SK-N-MC (cell line): ENCODE data around the gene FOXQ1.
"Not testable (repeated sequence)": the region's sequence is repeated elsewhere in the genome, so short reads cannot be mapped to it uniquely, and the experiment has no call there.

ENCODE experiments used
- DNase-seq: peaks from one replicate; pipeline ENCODE4 v3.0.0-alpha.2; 2011; ENCODE audit warnings: low read depth, low spot score
- H3K27ac ChIP-seq: fragments of 200-600 bp; sonication (generic); 2 replicates; pipeline ENCODE4 v1.5.1; 2016; ENCODE audit warnings: mixed run types
- H3K36me3 ChIP-seq: fragments of 200-600 bp; sonication (generic); 2 replicates; pipeline ENCODE4 v1.6.1; 2017; ENCODE audit warnings: antibody characterized with exemption, low read length, mixed read lengths; ENCODE audit not compliant: insufficient read depth
- H3K4me3 ChIP-seq: fragments of 200-600 bp; sonication (generic); 2 replicates; pipeline ENCODE4 v1.5.1; 2016
- H3K9ac ChIP-seq: fragments of 200-600 bp; sonication (generic); 2 replicates; pipeline ENCODE4 v1.8.0; 2017; ENCODE audit warnings: mixed run types, mixed read lengths; ENCODE audit not compliant: insufficient read length
- H3K9me3 ChIP-seq: fragments of 200-600 bp; sonication (generic); 2 replicates; pipeline ENCODE4 v1.6.1; 2017; ENCODE audit warnings: low read depth, mild to moderate bottlenecking, antibody characterized with exemption, low read length, moderate library complexity, mixed read lengths
- EZH2 ChIP-seq: fragments of 200-600 bp; sonication (generic); IDR thresholded peaks from one replicate; pipeline ENCODE4 v1.6.1; 2017; ENCODE audit warnings: antibody characterized with exemption
- FOXP2 ChIP-seq: optimal IDR thresholded peaks from 2 replicates; pipeline ENCODE3; 2011; ENCODE audit warnings: mild to moderate bottlenecking, moderate library complexity; ENCODE audit not compliant: insufficient read depth; ENCODE audit errors: extremely low read length, control extremely low read depth
- POLR2AphosphoS5 ChIP-seq: IDR thresholded peaks from 2 replicates; pipeline ENCODE4 v1.6.1; 2012; ENCODE audit warnings: mild to moderate bottlenecking, low read depth, low read length, borderline replicate concordance

FOXQ1 gene

DNA sequence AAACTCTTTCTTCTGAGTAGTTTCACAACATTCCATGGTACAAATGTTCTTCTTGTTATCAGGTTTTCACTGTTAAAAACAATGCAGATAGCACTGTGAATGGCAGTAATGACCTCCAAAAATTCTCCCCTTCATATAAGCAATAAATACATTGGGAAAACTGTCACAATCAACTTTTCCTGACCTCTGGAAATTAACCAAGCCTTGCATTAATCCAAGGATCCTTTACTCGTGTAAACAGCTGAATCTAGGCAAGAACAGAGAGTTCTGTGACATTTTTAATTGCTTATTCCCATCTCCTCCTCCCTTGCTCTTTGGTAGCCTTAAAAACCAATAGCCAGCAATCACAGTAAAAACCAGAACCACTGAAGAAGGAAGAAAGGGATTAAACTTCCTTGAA is 37.8 kb downstream of the FOXQ1 start:
- Histone ChIP-seq H3K27ac (no peak overlapping the region), H3K36me3 (no peaks in the 10 kb centered on the region), H3K4me3 (no peak overlapping the region), H3K9ac (no peak overlapping the region), H3K9me3 (no peaks in the 10 kb centered on the region)
- TF ChIP-seq FOXP2 = no peak
- no peak for TF ChIP-seq EZH2
- TF ChIP-seq POLR2AphosphoS5 = no peak
- no peak for DNase-seq

DNA sequence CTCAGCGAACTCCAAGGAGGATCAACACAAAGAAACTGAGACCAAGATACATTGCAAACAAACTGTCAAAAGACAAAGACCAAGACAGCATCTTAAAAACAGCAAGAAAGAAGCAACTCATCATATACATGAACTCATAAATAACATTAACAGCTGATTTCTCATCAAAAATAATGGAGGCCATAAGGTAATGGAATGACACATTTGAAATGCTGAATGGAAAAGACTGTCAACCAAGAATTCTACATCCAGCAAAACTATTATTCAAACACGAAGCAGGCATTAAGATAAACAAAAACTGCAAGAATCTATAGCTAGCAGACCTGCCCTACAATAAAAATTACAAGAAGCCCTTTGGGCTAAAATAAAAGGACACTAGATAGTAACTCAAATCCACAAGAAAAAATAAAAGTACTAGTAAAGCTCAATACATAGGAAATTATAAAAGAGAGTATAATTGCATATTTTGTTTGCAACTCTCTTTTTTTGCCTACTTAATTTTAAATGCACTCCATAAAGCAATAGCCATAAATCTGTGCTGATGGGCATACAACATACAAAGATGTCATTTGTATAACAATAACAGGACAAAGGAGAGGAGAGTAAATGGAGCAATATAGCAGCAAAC is 39.6 kb downstream of the FOXQ1 start:
- TF ChIP-seq EZH2 (no peak), POLR2AphosphoS5 (no peak), FOXP2 (no peak)
- H3K4me3 ChIP-seq = no peak overlapping the region
- no peak for DNase-seq
- no peak overlapping the region for H3K9ac ChIP-seq
- no peaks in the 10 kb centered on the region for H3K9me3 ChIP-seq
- no peak overlapping the region for H3K27ac ChIP-seq
- no peaks in the 10 kb centered on the region for H3K36me3 ChIP-seq

DNA sequence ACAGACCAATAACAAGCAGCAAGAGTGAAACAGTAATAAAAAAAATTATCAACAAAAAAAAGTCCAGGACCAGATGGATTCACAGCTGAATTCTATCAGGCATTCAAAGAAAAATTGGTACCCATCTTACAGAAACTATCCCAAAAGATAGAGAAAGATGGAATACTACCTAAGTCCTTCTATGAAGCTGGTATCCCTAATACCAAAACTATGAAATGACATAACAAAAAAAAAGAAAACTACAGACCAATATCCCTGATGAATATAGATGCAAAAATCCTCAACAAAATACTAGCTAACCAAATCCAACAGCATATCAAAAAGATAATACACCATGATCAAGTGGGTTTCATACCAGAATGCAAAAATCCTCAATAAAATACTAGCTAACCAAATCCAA is 43.2 kb downstream of the FOXQ1 start:
- not testable (repeated sequence) for H3K9me3 ChIP-seq, H3K4me3 ChIP-seq, DNase-seq, H3K36me3 ChIP-seq, H3K27ac ChIP-seq, H3K9ac ChIP-seq

DNA sequence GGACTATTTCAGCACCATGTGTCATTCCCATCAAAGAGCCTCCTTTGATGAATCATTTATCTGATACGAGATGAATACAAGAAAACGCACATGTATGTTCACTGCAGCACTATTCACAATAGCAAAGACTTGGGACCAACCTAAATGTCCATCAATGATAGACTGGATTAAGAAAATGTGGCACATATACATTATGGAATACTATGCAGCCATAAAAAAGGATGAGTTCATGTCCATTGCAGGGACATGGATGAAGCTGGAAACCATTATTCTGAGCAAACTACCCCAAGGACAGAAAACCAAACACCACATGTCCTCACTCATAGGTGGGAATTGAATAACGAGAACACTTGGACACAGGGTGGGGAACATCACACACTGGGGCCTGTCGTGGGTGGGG is 49.8 kb downstream of the FOXQ1 start:
- not testable (repeated sequence) for H3K27ac ChIP-seq, DNase-seq, H3K36me3 ChIP-seq, H3K9ac ChIP-seq, H3K9me3 ChIP-seq, H3K4me3 ChIP-seq

DNA sequence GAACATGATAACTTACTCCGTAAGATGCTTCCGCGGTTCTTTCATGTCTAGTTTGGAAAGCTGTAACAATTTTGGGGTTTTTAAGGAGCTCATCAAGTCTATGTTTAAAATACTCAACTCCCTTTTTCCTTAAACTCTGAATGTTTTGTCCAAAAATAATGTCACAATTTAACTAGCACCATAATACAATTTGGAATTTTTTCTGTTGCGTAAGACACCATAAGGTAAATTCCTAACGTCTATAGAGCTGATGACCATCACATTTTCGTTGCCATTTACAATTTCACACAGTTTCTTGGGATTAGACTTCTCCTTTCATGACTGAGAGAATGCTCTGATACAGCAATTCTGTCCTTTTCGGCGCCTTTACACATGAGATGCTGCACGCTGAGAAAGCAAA is 50.7 kb downstream of the FOXQ1 start:
- TF ChIP-seq POLR2AphosphoS5 = no peak
- TF ChIP-seq FOXP2 = no peak
- no peak for TF ChIP-seq EZH2
- H3K9ac ChIP-seq = no peak overlapping the region
- no peaks in the 10 kb centered on the region for H3K9me3 ChIP-seq
- H3K36me3 ChIP-seq = no peaks in the 10 kb centered on the region
- no peak overlapping the region for H3K4me3 ChIP-seq
- H3K27ac ChIP-seq = no peak overlapping the region
- no peak for DNase-seq

DNA sequence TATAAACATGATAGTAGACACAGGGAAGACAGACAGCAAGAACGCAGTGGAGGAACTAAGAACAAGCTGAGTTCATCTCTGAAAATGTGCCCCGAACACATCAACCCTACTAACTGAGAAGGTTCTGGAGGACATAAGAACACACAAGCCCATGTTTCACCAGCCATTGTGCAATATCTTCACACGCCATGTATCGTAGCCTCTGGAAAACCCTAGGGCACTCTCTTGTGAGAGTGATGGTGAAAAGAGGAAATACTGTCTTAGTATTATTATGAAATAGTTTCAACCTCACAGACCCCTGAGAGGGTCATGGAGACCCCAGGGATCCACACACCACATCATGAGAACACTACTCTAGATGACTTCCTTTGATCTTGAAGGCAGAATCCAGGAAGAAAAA is 51.4 kb downstream of the FOXQ1 start:
- no peak overlapping the region for H3K27ac ChIP-seq
- no peak for DNase-seq
- no peaks in the 10 kb centered on the region for H3K9me3 ChIP-seq
- no peak overlapping the region for H3K4me3 ChIP-seq
- TF ChIP-seq EZH2 (no peak), POLR2AphosphoS5 (no peak)
- H3K36me3 ChIP-seq = no peaks in the 10 kb centered on the region
- no peak overlapping the region for H3K9ac ChIP-seq

DNA sequence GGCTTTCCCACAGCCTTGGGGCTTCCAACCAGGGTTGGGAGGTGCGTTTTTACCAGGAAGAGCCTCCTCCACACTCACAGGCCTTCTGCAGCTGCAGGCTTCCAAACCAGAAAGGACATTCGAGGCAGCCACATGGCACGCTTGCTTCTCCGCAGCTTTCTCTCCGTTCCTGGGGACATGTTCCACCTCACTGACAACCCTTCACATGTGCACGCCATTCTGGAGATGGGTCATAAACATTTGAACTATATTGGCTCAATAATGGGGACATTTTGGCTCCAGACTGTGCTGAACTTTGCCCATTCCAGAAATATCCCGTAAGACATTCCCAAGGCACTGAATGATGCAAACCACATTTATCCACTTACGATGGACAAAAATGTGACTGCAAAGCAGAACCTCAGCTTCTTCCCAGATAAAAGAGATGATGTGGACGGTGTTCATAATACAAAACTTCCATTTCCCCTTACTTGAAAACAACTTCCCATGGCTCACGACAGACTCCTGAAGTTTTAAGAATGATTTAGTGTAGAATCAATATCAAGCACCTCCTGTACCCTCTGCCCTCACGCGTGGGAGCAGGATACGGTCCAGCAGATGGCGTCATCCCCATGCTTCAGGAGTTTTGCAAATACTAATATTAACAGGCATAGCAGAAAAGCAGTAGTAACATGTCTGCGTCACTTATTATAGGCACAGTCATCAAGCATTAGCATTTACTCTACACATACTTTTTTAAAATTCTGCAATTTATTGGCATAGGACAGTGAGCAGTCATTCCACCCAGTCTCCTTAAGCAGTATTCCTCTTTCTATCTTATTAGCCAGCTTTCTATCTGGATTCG is 52.1 kb downstream of the FOXQ1 start:
- no peak overlapping the region for H3K4me3 ChIP-seq
- TF ChIP-seq EZH2 = no peak
- TF ChIP-seq POLR2AphosphoS5 = no peak
- TF ChIP-seq FOXP2 = no peak

More for the DNA sequence above, 52.1 kb downstream of the FOXQ1 start:
- H3K27ac ChIP-seq = no peak overlapping the region
- no peak for DNase-seq
- no peaks in the 10 kb centered on the region for H3K36me3 ChIP-seq
- no peaks in the 10 kb centered on the region for H3K9me3 ChIP-seq
- H3K9ac ChIP-seq = no peak overlapping the region
